Prostate gland (tissue), 2 donors: Measurements from ENCODE around the gene CPXM2.

Experiments used
- POLR2A ChIP-seq: fragments of 450-650 bp; IDR thresholded peaks from one replicate; pipeline ENCODE4 v1.6.1; 2016; ENCODE audit warnings: antibody characterized with exemption, mild to moderate bottlenecking
- TF ChIP-seq, protein P1 (sequence below), 4 experiments: fragments of 200-600 bp in 2 of 4; fragments of 450-650 bp in 2 of 4; sonication (generic) in 2 of 4; IDR thresholded peaks; 1 replicate in 3 of 4; 2 replicates in 1 of 4; pipeline ENCODE4 v1.5.1; 2016 to 2019; ENCODE audit warnings: antibody characterized with exemption in 4 of 4, mild to moderate bottlenecking in 2 of 4, moderate library complexity in 2 of 4

DNA sequence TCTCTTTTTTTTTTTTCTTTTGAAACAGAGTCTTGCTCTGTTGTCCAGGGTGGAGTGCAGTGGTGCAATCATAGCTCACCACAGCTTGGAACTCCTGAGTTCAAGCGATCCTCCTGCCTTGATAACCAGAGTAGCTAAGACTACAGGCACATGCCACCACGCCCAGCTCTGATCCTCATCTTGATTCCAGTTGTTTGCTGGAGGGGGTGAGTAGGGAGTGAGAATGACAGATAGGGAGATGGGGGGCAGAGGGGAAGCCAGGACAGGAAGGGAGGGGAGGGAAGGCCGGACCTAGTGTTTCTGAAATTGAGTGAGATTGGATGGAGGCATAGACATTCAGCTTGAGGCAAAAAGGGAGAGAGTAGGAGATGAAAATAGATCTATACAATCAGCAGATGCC lies 25.2 kb upstream of the CPXM2 start:
- TF ChIP-seq, protein P1, sequence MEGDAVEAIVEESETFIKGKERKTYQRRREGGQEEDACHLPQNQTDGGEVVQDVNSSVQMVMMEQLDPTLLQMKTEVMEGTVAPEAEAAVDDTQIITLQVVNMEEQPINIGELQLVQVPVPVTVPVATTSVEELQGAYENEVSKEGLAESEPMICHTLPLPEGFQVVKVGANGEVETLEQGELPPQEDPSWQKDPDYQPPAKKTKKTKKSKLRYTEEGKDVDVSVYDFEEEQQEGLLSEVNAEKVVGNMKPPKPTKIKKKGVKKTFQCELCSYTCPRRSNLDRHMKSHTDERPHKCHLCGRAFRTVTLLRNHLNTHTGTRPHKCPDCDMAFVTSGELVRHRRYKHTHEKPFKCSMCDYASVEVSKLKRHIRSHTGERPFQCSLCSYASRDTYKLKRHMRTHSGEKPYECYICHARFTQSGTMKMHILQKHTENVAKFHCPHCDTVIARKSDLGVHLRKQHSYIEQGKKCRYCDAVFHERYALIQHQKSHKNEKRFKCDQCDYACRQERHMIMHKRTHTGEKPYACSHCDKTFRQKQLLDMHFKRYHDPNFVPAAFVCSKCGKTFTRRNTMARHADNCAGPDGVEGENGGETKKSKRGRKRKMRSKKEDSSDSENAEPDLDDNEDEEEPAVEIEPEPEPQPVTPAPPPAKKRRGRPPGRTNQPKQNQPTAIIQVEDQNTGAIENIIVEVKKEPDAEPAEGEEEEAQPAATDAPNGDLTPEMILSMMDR (IDR thresholded peaks at IDR 0.05) = no peak
- no peak for TF ChIP-seq POLR2A
